ENCODE measurements around the gene RPS6KL1.

- TF ChIP-seq ZFP30 (CRISPR knock-in tag; IDR thresholded peaks at IDR 0.05) (no peak), CSDC2 (CRISPR knock-in tag; IDR thresholded peaks at IDR 0.05) (no peak), PATZ1 (CRISPR knock-in tag; IDR thresholded peaks at IDR 0.05; ENCODE audit: borderline replicate concordance) (no peak), GLIS3 (CRISPR knock-in tag; IDR thresholded peaks at IDR 0.05) (no peak), ZFP3 (CRISPR knock-in tag; IDR thresholded peaks at IDR 0.05) (no peak), CREB5 (CRISPR knock-in tag; IDR thresholded peaks at IDR 0.05; ENCODE audit: low read depth) (no peak), BACH2 (CRISPR knock-in tag; IDR thresholded peaks at IDR 0.05; ENCODE audit: borderline replicate concordance) (no peak), ZNF8 (CRISPR knock-in tag; IDR thresholded peaks at IDR 0.05) (no peak), ZC3H10 (CRISPR knock-in tag; IDR thresholded peaks at IDR 0.05) (no peak), ZNF565 (CRISPR knock-in tag; conservative IDR thresholded peaks at IDR 0.05; ENCODE audit: low read depth) (no peak), SNAI2 (CRISPR knock-in tag; IDR thresholded peaks at IDR 0.05) (no peak), ARNTL (CRISPR knock-in tag; IDR thresholded peaks at IDR 0.05; ENCODE audit: borderline replicate concordance, low read depth) (no peak), RARB (CRISPR knock-in tag; IDR thresholded peaks at IDR 0.05) (no peak)
Measured at GRCh38 chr14:74965486-74966153, 42.6 kb upstream of the RPS6KL1 start.

All from SK-N-SH treated with all-trans-retinoic acid at 6 μM for 48 hours (cell line).